ENCODE measurements around the gene BANF2.

The BANF2 gene

GRCh38 chr20:17688965-17689364, 10.8 kb upstream of the BANF2 start:
- no peak for DNase-seq (ENCODE audit: extremely low read depth, low read depth)
- no peak for TF ChIP-seq CTCF (IDR thresholded peaks at IDR 0.05; ENCODE audit: low read depth, low read length, missing control alignments)
- H3K4me3 ChIP-seq (replicated peaks; ENCODE audit: low read depth, low read length), result no peak overlapping the region

GRCh38 chr20:17690144-17690543, 9.6 kb upstream of the BANF2 start:
- H3K4me3 ChIP-seq (replicated peaks; ENCODE audit: low read depth, low read length), result no peak overlapping the region
- DNase-seq (ENCODE audit: extremely low read depth, low read depth), result no peak
- TF ChIP-seq CTCF (IDR thresholded peaks at IDR 0.05; ENCODE audit: low read depth, low read length, missing control alignments), result no peak

- TF ChIP-seq CTCF (IDR thresholded peaks at IDR 0.05; ENCODE audit: low read depth, low read length, missing control alignments), result no peak
- no peak overlapping the region for H3K4me3 ChIP-seq (replicated peaks; ENCODE audit: low read depth, low read length)
- DNase-seq (ENCODE audit: extremely low read depth, low read depth), result no peak
Measured at GRCh38 chr20:17691758-17692157, 8.0 kb upstream of the BANF2 start.

GRCh38 chr20:17693444-17694001, 6.2 kb upstream of the BANF2 start:
- no peak for DNase-seq (ENCODE audit: extremely low read depth, low read depth)
- H3K4me3 ChIP-seq (replicated peaks; ENCODE audit: low read depth, low read length), result no peak overlapping the region
- TF ChIP-seq CTCF (IDR thresholded peaks at IDR 0.05; ENCODE audit: low read depth, low read length, missing control alignments), result no peak

GRCh38 chr20:17694767-17695166, 5.0 kb upstream of the BANF2 start:
- no peak for TF ChIP-seq CTCF (IDR thresholded peaks at IDR 0.05; ENCODE audit: low read depth, low read length, missing control alignments)
- no peak for DNase-seq (ENCODE audit: extremely low read depth, low read depth)
- H3K4me3 ChIP-seq (replicated peaks; ENCODE audit: low read depth, low read length), result no peak overlapping the region

- no peak overlapping the region for H3K4me3 ChIP-seq (replicated peaks; ENCODE audit: low read depth, low read length)
- no peak for DNase-seq (ENCODE audit: extremely low read depth, low read depth)
- no peak for TF ChIP-seq CTCF (IDR thresholded peaks at IDR 0.05; ENCODE audit: low read depth, low read length, missing control alignments)
Measured at GRCh38 chr20:17696287-17696686, 3.5 kb upstream of the BANF2 start.

GRCh38 chr20:17697171-17697570, 2.6 kb upstream of the BANF2 start:
- TF ChIP-seq CTCF (IDR thresholded peaks at IDR 0.05; ENCODE audit: low read depth, low read length, missing control alignments), result no peak
- no peak overlapping the region for H3K4me3 ChIP-seq (replicated peaks; ENCODE audit: low read depth, low read length)
- DNase-seq (ENCODE audit: extremely low read depth, low read depth), result no peak
